Panc1 (cell line): ENCODE data around the gene MICAL2.

Experiments
- POLR2AphosphoS5 ChIP-seq: IDR thresholded peaks from 2 replicates; pipeline ENCODE4 v1.6.1; 2012; ENCODE audit warnings: mild to moderate bottlenecking, low read depth, low read length, moderate library complexity
- TF ChIP-seq, protein P1 (sequence below): fragments of 450-650 bp; IDR thresholded peaks from 2 replicates; pipeline ENCODE4 v1.5.1; 2017; ENCODE audit warnings: mild to moderate bottlenecking

DNA sequence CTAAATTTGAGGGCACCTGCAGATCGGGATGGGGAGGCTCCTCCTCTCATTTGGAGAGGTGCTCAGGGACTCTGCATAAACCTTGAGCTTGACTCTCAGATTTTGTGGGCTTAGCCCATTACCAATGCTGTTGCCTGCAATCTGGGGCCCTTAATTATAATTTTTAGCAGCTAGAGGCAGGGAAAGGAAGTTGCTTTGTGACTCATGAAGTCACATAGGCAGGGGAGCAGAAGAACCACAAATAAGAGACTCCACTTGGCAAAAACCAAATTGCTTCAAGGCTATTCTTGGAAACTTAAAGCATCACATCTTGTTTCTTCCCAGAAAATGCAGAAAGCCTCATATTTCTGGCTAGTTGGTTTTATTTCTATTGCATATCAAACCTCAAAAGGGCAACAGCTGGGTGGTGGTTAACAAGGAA lies 46.9 kb downstream of the MICAL2 start:
- TF ChIP-seq, protein P1, sequence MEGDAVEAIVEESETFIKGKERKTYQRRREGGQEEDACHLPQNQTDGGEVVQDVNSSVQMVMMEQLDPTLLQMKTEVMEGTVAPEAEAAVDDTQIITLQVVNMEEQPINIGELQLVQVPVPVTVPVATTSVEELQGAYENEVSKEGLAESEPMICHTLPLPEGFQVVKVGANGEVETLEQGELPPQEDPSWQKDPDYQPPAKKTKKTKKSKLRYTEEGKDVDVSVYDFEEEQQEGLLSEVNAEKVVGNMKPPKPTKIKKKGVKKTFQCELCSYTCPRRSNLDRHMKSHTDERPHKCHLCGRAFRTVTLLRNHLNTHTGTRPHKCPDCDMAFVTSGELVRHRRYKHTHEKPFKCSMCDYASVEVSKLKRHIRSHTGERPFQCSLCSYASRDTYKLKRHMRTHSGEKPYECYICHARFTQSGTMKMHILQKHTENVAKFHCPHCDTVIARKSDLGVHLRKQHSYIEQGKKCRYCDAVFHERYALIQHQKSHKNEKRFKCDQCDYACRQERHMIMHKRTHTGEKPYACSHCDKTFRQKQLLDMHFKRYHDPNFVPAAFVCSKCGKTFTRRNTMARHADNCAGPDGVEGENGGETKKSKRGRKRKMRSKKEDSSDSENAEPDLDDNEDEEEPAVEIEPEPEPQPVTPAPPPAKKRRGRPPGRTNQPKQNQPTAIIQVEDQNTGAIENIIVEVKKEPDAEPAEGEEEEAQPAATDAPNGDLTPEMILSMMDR, result no peak
- TF ChIP-seq POLR2AphosphoS5, result no peak
